Left forelimb (tissue), 1 donor: ENCODE results near the gene LHPP.

ENCODE experiments used
- DNase-seq: peaks from one replicate; pipeline ENCODE4 v3.0.0-alpha.2; 2018; ENCODE audit warnings: low spot score

The LHPP gene

GRCh38 chr10:124625831-124626238 lies 164.2 kb downstream of the LHPP start:
- DNase-seq, result no peak

DNA sequence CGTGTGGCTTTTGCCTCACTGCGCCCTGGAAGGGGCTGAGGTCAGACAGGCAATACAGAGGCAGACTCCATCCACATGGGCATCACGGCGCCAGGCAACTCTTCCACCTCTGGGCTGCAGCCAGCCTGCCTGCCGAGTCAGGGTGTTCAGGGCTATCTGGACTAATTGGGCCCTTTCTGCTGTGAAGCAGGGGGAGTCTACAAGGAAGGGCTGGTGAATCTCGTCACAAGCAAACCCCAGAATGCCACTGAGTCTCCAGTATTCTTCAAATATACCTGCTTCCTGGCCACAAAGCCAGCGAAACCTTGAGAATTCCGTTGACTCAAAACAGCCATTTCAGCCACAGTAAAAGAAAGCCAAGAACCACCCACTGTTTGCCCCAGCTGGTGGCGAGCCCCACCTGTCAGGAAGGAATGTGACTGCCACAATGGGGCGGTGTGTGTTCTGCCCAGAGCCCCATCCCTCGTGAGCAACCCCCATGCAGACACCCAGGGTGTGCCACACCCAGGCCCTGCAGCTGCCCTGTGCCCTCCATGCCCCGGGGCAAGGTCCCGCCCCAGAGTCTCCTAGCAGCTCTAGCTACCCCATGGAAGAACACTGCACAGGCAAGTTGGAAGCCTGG lies 165.2 kb downstream of the LHPP start:
- DNase-seq, result no peak

- DNase-seq, result no peak
Measured at GRCh38 chr10:124627866-124628675, 166.4 kb downstream of the LHPP start.

GRCh38 chr10:124628676-124629021 lies 167.0 kb downstream of the LHPP start:
- no peak for DNase-seq

- no peak for DNase-seq
Measured at GRCh38 chr10:124629415-124629814, 167.8 kb downstream of the LHPP start.

- DNase-seq, result no peak
Measured at GRCh38 chr10:124629842-124630241, 168.2 kb downstream of the LHPP start.

DNA sequence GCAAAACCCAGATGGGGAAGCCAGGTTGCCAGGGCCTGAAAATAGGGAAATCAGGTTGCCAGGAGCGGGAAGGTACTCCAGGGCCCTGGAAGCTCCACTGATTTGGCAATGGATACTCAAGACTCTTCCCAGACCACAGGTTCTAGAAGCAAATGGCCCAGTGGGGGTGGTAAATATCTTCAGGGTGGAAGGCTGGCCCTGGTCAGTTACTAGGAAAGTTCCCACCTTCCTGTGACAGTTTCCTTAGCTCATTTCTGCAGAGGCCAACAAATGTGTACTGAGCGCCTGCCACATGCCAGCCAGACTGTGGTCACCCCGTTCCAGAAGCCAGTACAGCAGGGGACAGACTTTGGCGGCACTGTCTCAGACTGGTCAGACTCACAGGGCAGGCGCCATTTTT lies 168.9 kb downstream of the LHPP start:
- DNase-seq, result no peak

DNA sequence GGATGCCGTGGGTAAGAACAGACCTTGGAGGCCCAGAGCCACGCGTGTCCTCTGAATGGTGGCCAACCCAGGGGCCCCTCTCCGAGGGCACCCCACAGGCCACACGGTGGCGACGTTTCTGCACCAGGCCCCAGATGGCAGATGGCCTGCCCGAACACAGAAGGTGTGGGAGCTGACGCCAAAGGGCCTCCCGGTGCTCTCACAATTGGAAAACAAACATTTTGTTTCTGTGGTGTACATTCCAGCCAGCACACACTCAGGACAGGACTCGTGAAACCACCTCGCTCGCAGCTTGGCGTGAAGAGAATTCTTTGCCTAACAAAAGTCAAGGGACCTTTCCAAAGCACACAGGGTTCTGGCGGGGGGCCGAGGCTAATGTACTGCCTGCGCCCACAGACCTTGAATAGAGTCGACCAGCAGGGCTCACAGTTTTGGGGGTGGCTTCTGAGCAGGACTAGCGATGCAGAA lies 170.5 kb downstream of the LHPP start:
- no peak for DNase-seq

- DNase-seq, result no peak
Measured at GRCh38 chr10:124632566-124632965, 170.9 kb downstream of the LHPP start.

DNA sequence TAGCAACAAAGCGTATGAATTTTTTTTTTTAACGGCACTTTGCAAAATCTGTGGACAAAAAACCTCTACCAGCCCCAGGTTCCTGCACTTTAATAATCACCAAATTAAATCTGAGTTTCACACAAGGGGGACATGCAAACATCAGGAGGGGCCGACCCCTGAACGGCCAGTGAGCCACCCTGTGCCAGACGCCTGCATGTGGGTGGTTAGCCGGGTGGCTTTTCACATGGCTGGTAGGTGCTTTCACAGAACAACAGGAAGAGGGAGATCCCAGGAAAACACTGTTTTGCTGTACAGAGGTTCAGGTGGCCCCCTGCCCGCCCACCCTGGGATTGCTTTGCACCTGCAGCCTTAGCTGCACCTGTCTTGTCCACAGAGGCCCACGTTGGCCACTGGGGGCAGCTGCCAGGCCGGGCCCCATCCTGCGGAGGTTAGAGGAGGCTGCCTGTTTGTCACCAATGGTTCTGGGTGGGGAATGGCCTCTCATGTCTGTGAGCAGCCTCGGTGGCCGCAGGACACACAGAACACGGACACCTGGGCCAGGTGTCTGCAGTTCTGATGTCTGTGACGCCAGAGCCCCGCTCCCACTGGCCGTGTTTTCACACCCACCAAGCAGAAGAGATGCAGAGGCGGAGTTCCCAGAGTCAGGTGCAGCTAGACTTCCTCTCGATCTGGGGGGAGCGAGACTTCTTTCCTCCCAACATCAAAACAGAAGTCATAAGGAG lies 174.8 kb downstream of the LHPP start:
- no peak for DNase-seq

DNA sequence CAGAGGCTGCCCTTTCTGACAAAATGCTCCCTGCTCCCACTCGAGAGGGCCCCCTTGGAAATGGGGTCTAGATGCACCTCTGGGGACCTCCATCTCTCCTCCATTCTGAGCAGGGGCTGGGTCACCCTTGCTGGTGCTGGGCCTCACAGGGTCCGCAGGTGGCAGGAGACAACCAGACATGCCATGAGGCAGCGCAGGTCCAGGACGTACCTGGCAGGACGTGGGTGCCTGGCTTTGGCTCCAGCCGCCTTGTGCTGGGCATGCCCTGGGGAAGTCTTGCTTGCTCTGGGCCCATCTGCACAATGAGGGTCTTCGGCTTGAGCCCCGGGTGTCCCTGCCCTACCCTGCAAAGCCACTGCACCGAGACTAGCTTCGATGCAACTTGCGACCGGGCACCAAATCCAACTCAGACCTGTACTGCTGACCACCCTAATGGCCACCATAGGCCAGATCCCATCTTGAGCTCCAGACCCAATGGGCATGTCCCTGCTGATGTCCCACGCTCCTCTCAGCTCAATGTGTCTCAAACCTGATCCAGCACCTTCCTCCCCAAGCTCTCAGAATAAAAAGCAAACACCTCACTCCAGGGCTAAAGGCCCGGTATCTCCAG lies 175.6 kb downstream of the LHPP start:
- DNase-seq, result no peak

- no peak for DNase-seq
Measured at GRCh38 chr10:124637746-124638145, 176.1 kb downstream of the LHPP start.

GRCh38 chr10:124639206-124639605 lies 177.6 kb downstream of the LHPP start:
- DNase-seq, result no peak

- no peak for DNase-seq
Measured at GRCh38 chr10:124639646-124640045, 178.0 kb downstream of the LHPP start.

- no peak for DNase-seq
Measured at GRCh38 chr10:124640056-124640455, 178.4 kb downstream of the LHPP start.

- no peak for DNase-seq
Measured at GRCh38 chr10:124640538-124641231, 179.1 kb downstream of the LHPP start.

DNA sequence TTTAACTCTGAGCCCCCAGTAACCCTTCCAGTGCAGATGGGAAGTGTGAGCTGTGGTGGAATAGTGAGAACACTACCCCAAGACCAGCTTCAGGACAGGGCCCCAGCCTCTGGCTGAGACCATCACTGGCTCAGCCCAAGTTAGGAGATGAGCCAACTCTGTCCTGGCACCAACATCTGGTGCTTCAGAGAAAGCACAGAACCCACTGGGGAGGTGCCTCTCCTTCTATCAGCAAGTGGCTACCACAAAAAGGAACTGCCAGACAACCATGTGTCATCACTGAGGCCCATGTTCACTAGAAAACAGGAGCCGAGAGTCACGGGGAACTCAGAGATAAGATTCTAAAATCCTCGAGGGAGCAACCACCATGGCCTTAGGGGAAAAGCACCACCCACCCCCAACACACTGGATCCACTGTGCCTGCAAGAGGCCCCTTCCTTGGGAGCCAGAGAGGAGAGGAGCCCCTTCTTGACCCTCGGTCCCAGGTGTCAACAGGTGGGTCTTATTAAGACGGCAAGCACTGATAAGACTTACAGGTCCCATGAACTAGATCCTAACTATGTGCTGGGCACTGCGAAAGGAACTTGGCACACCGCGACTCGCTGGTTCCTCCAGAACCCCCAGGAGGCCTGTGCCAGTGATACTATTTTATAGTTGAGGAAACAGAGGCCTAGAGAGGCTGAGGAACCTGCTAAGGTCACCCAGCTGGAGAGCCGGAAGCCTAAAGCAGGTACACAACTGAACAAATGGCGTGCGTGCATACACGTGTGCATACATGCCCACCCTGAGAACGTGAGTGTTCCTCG lies 179.9 kb downstream of the LHPP start:
- DNase-seq, result no peak

- no peak for DNase-seq
Measured at GRCh38 chr10:124642088-124642710, 180.6 kb downstream of the LHPP start.

DNA sequence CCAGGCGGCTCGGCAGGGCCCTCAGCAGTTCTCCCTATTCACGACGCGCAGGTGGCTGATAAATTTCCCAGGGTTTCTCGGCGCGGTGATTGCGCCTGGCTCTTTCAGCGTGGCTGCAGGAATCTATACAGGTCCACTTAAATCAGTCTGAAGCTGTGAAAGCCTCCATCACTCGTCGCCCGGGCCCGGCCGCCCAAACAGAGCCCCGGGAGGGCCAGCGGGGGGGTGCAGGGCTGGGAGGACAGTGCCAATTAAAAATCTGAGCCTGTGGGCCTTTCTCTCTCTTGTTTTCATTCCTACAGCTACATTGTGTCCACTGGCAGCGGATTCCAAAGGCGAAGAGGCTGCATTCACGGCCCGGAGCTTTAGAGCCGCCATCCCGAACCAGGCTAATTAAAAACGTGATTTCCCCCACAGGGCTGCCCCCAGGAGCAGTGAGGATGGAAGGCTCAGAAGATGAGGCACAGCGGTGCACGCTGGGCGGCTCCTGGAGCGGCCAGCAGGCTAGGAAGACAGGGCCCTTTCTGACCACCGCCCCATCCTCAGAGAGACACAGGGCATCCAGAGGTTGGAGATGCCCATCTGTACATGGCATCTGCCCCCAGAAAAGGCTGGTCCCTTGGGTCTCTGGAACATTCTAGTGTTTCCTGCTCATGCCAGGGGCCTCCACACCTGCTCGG lies 181.8 kb downstream of the LHPP start:
- DNase-seq, result no peak

- DNase-seq, result no peak
Measured at GRCh38 chr10:124644236-124644635, 182.6 kb downstream of the LHPP start.
